Kidney (tissue), 14 donors: ENCODE data around the gene SEMA3D. TPM values are rescaled to one million over a fixed set of nuclear protein-coding genes. Genes with fewer than 3 reads are reported as not detected.

Source experiments
- DNase-seq, 5 donors: peaks; one replicate each; pipeline ENCODE4 v3.0.0-alpha.2; 2013 to 2020
- FAIRE-seq: peaks from 2 replicates; lab custom pipeline; 2012; peaks lifted over from hg19 to GRCh38; lab: Jason Lieb, UNC
- H3K27ac ChIP-seq, 2 donors: one replicate each; pipeline ENCODE4 v1.7.0; 2013; ENCODE audit warnings: low read depth in 2 of 2, low read length in 2 of 2, inconsistent platforms in 1 of 2
- H3K27me3 ChIP-seq: one replicate; pipeline ENCODE4 v1.7.1; 2013; ENCODE audit warnings: low read length, inconsistent platforms; ENCODE audit not compliant: control insufficient read depth, insufficient read depth
- H3K36me3 ChIP-seq, 3 donors: one replicate each; pipeline versions ENCODE4 v1.7.0 to v1.7.1; 2013; ENCODE audit warnings: low read length in 3 of 3, control low read depth in 1 of 3, inconsistent platforms in 1 of 3; ENCODE audit not compliant: insufficient read depth in 3 of 3, control insufficient read depth in 2 of 3
- H3K4me1 ChIP-seq, 3 donors: one replicate each; pipeline versions ENCODE4 v1.7.0 to v1.7.1; 2013; ENCODE audit warnings: low read length in 3 of 3, inconsistent platforms in 1 of 3, low read depth in 1 of 3; ENCODE audit not compliant: control insufficient read depth in 2 of 3, insufficient read depth in 2 of 3
- H3K4me3 ChIP-seq, 3 donors: one replicate each; pipeline versions ENCODE4 v1.7.0 to v1.8.1; 2013; ENCODE audit warnings: low read length in 3 of 3, control low read depth in 1 of 3, inconsistent platforms in 1 of 3
- H3K9ac ChIP-seq, 3 donors: one replicate each; pipeline versions ENCODE4 v1.7.0 to v1.7.1; 2013; ENCODE audit warnings: low read length in 3 of 3, control low read depth in 1 of 3, inconsistent platforms in 1 of 3
- H3K9me3 ChIP-seq, 3 donors: one replicate each; pipeline versions ENCODE4 v1.7.0 to v1.7.1; 2013; ENCODE audit warnings: low read length in 3 of 3, control low read depth in 1 of 3, inconsistent platforms in 1 of 3; ENCODE audit not compliant: control insufficient read depth in 2 of 3, insufficient read depth in 1 of 3
- CTCF ChIP-seq: IDR thresholded peaks from 3 replicates; pipeline ENCODE4 v1.5.1; 2012; ENCODE audit warnings: mild to moderate bottlenecking, moderate library complexity, borderline replicate concordance; ENCODE audit not compliant: insufficient read depth; ENCODE audit errors: extremely low read depth
- intact Hi-C: fragments of 100-400 bp; cut with DNase I; formaldehyde crosslinking; loops from one replicate; pipeline ENCODE4 v1.11.1; 2022
- polyA plus RNA-seq: library from polyadenylated mRNA; stranded (reverse); fragments of 350-450 nt; fragmentation: Illumina TruSeq; extraction: RNeasy Lipid Tissue Mini Kit (QIAGEN cat#74804); gene quantifications from one replicate; pipeline ENCODE4 v1.2.3, GENCODE V29; 2014; ENCODE audit warnings: low read depth, low replicate concordance; ENCODE audit not compliant: insufficient read depth
- total RNA-seq: library from RNA; stranded (reverse); fragmentation: NEBNext Ultra II Directional; extraction: Animal tissue kit (Norgen Biotek cat#: 25700); gene quantifications from one replicate; pipeline ENCODE4 v1.2.1, GENCODE V29; 2021
- donor health status: control.
- donor health status: control.
- donor health status: control.
- donor health status: control.
- donor health status: control.
- donor health status: DM: yes; HTN: yes; CAD: no.
- donor health status: Normal renal cell carcinoma (clear cell type).

SEMA3D gene
- total and polyA plus RNA-seq, 2 donors from 2014 or later = 0.82 to 17.5 TPM

GRCh38 chr7:85052894-85053293, 134.0 kb downstream of the SEMA3D start:
- peak in 1 of 5 donors; percentile 20 for DNase-seq
- no peak overlapping the region for H3K27ac ChIP-seq
- no peak for FAIRE-seq
- H3K36me3 ChIP-seq = no peaks in the 10 kb centered on the region
- H3K4me3 ChIP-seq = no peak overlapping the region
- no peak for TF ChIP-seq CTCF
- H3K4me1 ChIP-seq = no peaks in the 10 kb centered on the region
- H3K9ac ChIP-seq = no peak overlapping the region
- H3K9me3 ChIP-seq = no peaks in the 10 kb centered on the region
- intact Hi-C loops = no loop called here
- no peaks in the 10 kb centered on the region for H3K27me3 ChIP-seq

- FAIRE-seq = no peak
- TF ChIP-seq CTCF = no peak
Observed at GRCh38 chr7:85052056-85052737, 134.7 kb downstream of the SEMA3D start.

GRCh38 chr7:85046534-85046933, 140.3 kb downstream of the SEMA3D start:
- H3K36me3 ChIP-seq = no peaks in the 10 kb centered on the region
- peaks cover 0 to 2% (median 0%) of the 10 kb centered on the region in 3 donors for H3K4me1 ChIP-seq
- intact Hi-C loops = loop anchor here (10.0 kb wide), 1 partner anchor 508 kb away; no protein-coding TSS in a partner anchor
- H3K27me3 ChIP-seq = no peaks in the 10 kb centered on the region
- H3K9ac ChIP-seq = no peak overlapping the region
- no peak overlapping the region for H3K4me3 ChIP-seq
- no peak overlapping the region for H3K27ac ChIP-seq
- DNase-seq (peak in 2 of 5 donors; percentile 14 to 45), FAIRE-seq (no peak)
- no peaks in the 10 kb centered on the region for H3K9me3 ChIP-seq
- TF ChIP-seq CTCF = no peak

More at GRCh38 chr7:85052056-85052737, 134.7 kb downstream of the SEMA3D start:
- no peaks in the 10 kb centered on the region for H3K36me3 ChIP-seq
- H3K4me1 ChIP-seq = no peaks in the 10 kb centered on the region
- intact Hi-C loops = no loop called here
- no peaks in the 10 kb centered on the region for H3K9me3 ChIP-seq
- H3K27ac ChIP-seq = no peak overlapping the region
- no peak for DNase-seq
- H3K9ac ChIP-seq = no peak overlapping the region
- H3K27me3 ChIP-seq = no peaks in the 10 kb centered on the region
- no peak overlapping the region for H3K4me3 ChIP-seq
